H1 (cell line): ENCODE measurements around the gene SNCAIP. TPM values are rescaled to one million over a fixed set of nuclear protein-coding genes. Genes with fewer than 3 reads are reported as not detected.

Source experiments
- ASH2L ChIP-seq: fragments of 200-600, 300-600 bp; sonication (generic); IDR thresholded peaks from one replicate; pipeline ENCODE4 v1.7.1; 2017; ENCODE audit warnings: low read length
- BRCA1 ChIP-seq: IDR thresholded peaks from 2 replicates; pipeline ENCODE4 v1.6.1; 2012; ENCODE audit warnings: low read depth, low read length, improper control_type of control experiment
- CBX8 ChIP-seq: fragments of 300-800, 300-1000 bp; sonication (generic); IDR thresholded peaks from 2 replicates; pipeline ENCODE4 v1.7.1; 2016; ENCODE audit warnings: low read depth, low read length, borderline replicate concordance
- CHD2 ChIP-seq: IDR thresholded peaks from 2 replicates; pipeline ENCODE4 v1.6.1; 2012; ENCODE audit warnings: low read length, improper control_type of control experiment
- CREB1 ChIP-seq: IDR thresholded peaks from 2 replicates; pipeline ENCODE4 v1.6.1; 2012; ENCODE audit warnings: inconsistent platforms
- FOSL1 ChIP-seq: IDR thresholded peaks from 2 replicates; pipeline ENCODE4 v1.6.1; 2011; ENCODE audit warnings: mild to moderate bottlenecking, low read depth, low read length, moderate library complexity; ENCODE audit not compliant: insufficient read depth
- GABPA ChIP-seq: IDR thresholded peaks from 2 replicates; pipeline ENCODE4 v1.6.1; 2011; ENCODE audit warnings: mild to moderate bottlenecking, low read length, moderate library complexity, borderline replicate concordance; ENCODE audit not compliant: insufficient read depth
- POLR2A ChIP-seq, 2 experiments: IDR thresholded peaks; 1 replicate in 1 of 2; 2 replicates in 1 of 2; pipeline ENCODE4 v1.6.1; 2011; ENCODE audit warnings: low read depth in 2 of 2, low read length in 2 of 2, mild to moderate bottlenecking in 2 of 2; ENCODE audit errors: control extremely low read depth in 1 of 2
- SUZ12 ChIP-seq: fragments of 200-600 bp; sonication (generic); IDR thresholded peaks from 2 replicates; pipeline ENCODE4 v1.6.1; 2012; ENCODE audit warnings: mild to moderate bottlenecking, inconsistent platforms, low read length, moderate library complexity, mixed read lengths
- polyA plus RNA-seq, 7 experiments: library from polyadenylated mRNA; depleted of rRNA in 3 of 7; stranded (reverse) in 5 of 7; unstranded in 2 of 7; fragments of >200 nt in 5 of 7; fragments of 200-250 nt in 2 of 7; gene quantifications; 1 replicate in 5 of 7; 2 replicates in 1 of 7; 4 replicates in 1 of 7; pipeline versions ENCODE4 v1.2.1 to v1.2.3, GENCODE V29; 2011 to 2013; ENCODE audit warnings: missing spikeins in 2 of 7, mixed read lengths in 2 of 7
- total RNA-seq: library from RNA; stranded (reverse); fragmentation: NEBNext Ultra II Directional; extraction: Animal tissue kit (Norgen Biotek cat#: 25700); gene quantifications from 2 replicates; pipeline ENCODE4 v1.2.1, GENCODE V29; 2021
- TF ChIP-seq, protein P1 (sequence below): fragments of 300-600 bp; sonication (generic); IDR thresholded peaks from 2 replicates; pipeline ENCODE4 v1.7.1; 2012; ENCODE audit warnings: low read length, moderate library complexity, mild to moderate bottlenecking, inconsistent platforms; ENCODE audit not compliant: insufficient replicate concordance
- TF ChIP-seq, protein P2 (sequence below): IDR thresholded peaks from 2 replicates; pipeline ENCODE4 v1.6.1; 2012; ENCODE audit warnings: inconsistent platforms

SNCAIP gene
- total and polyA plus RNA-seq, 2 of the 8 experiments (the other 6 are each of a cell fraction or from before 2014, with no cell fraction given): 3.9 to 9.0 TPM

DNA sequence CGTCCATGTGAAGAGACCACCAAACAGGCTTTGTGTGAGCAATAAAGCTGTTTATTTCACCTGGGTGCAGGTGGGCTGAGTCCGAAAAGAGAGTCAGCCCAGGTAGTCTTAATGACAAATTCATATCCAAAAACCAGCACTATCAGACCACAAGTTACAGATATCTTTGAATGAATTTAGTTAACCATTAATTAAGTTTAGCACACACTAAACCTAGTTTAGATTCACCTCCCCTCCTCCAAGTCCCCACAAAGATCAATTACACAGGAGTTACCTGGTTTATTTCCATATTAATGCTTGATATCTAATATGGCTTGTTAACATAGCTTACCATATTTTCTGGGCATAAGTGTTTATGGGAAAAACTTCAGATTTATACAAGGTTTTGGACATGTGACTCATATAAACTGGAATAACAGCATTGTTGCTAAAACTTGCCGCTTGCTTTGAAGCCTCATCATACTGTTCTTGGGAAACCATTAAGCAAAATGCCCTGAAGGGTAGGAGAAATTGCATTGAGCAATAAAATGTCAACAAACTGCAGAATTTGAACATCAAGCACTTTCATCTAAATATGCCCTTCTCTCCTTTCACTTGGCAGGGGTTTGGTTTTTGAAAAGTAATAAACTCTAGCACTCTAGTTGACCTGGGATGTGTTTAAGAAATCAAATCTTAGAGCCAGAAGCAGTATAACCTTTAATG is 166.9 kb downstream of the SNCAIP start (continued):
- TF ChIP-seq, protein P1, sequence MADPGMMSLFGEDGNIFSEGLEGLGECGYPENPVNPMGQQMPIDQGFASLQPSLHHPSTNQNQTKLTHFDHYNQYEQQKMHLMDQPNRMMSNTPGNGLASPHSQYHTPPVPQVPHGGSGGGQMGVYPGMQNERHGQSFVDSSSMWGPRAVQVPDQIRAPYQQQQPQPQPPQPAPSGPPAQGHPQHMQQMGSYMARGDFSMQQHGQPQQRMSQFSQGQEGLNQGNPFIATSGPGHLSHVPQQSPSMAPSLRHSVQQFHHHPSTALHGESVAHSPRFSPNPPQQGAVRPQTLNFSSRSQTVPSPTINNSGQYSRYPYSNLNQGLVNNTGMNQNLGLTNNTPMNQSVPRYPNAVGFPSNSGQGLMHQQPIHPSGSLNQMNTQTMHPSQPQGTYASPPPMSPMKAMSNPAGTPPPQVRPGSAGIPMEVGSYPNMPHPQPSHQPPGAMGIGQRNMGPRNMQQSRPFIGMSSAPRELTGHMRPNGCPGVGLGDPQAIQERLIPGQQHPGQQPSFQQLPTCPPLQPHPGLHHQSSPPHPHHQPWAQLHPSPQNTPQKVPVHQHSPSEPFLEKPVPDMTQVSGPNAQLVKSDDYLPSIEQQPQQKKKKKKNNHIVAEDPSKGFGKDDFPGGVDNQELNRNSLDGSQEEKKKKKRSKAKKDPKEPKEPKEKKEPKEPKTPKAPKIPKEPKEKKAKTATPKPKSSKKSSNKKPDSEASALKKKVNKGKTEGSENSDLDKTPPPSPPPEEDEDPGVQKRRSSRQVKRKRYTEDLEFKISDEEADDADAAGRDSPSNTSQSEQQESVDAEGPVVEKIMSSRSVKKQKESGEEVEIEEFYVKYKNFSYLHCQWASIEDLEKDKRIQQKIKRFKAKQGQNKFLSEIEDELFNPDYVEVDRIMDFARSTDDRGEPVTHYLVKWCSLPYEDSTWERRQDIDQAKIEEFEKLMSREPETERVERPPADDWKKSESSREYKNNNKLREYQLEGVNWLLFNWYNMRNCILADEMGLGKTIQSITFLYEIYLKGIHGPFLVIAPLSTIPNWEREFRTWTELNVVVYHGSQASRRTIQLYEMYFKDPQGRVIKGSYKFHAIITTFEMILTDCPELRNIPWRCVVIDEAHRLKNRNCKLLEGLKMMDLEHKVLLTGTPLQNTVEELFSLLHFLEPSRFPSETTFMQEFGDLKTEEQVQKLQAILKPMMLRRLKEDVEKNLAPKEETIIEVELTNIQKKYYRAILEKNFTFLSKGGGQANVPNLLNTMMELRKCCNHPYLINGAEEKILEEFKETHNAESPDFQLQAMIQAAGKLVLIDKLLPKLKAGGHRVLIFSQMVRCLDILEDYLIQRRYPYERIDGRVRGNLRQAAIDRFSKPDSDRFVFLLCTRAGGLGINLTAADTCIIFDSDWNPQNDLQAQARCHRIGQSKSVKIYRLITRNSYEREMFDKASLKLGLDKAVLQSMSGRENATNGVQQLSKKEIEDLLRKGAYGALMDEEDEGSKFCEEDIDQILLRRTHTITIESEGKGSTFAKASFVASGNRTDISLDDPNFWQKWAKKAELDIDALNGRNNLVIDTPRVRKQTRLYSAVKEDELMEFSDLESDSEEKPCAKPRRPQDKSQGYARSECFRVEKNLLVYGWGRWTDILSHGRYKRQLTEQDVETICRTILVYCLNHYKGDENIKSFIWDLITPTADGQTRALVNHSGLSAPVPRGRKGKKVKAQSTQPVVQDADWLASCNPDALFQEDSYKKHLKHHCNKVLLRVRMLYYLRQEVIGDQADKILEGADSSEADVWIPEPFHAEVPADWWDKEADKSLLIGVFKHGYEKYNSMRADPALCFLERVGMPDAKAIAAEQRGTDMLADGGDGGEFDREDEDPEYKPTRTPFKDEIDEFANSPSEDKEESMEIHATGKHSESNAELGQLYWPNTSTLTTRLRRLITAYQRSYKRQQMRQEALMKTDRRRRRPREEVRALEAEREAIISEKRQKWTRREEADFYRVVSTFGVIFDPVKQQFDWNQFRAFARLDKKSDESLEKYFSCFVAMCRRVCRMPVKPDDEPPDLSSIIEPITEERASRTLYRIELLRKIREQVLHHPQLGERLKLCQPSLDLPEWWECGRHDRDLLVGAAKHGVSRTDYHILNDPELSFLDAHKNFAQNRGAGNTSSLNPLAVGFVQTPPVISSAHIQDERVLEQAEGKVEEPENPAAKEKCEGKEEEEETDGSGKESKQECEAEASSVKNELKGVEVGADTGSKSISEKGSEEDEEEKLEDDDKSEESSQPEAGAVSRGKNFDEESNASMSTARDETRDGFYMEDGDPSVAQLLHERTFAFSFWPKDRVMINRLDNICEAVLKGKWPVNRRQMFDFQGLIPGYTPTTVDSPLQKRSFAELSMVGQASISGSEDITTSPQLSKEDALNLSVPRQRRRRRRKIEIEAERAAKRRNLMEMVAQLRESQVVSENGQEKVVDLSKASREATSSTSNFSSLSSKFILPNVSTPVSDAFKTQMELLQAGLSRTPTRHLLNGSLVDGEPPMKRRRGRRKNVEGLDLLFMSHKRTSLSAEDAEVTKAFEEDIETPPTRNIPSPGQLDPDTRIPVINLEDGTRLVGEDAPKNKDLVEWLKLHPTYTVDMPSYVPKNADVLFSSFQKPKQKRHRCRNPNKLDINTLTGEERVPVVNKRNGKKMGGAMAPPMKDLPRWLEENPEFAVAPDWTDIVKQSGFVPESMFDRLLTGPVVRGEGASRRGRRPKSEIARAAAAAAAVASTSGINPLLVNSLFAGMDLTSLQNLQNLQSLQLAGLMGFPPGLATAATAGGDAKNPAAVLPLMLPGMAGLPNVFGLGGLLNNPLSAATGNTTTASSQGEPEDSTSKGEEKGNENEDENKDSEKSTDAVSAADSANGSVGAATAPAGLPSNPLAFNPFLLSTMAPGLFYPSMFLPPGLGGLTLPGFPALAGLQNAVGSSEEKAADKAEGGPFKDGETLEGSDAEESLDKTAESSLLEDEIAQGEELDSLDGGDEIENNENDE: no peak
- no peak for TF ChIP-seq CBX8
- TF ChIP-seq SUZ12: no peak
- no peak for TF ChIP-seq BRCA1
- no peak for TF ChIP-seq POLR2A (IDR thresholded peaks at IDR 0.05; ENCODE audit: control extremely low read depth in 1 of 2, low read depth in 2 of 2, low read length in 2 of 2)
- no peak for TF ChIP-seq ASH2L
- no peak for TF ChIP-seq FOSL1
- no peak for TF ChIP-seq GABPA
- no peak for TF ChIP-seq CHD2
- TF ChIP-seq CREB1: no peak
- TF ChIP-seq, protein P2, sequence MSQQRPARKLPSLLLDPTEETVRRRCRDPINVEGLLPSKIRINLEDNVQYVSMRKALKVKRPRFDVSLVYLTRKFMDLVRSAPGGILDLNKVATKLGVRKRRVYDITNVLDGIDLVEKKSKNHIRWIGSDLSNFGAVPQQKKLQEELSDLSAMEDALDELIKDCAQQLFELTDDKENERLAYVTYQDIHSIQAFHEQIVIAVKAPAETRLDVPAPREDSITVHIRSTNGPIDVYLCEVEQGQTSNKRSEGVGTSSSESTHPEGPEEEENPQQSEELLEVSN: no peak
